SH-SY5Y (cell line): ENCODE data around the gene UAP1L1.

Experiments used
- GATA2 ChIP-seq: IDR thresholded peaks from 2 replicates; pipeline ENCODE4 v1.6.1; 2011; ENCODE audit warnings: mild to moderate bottlenecking, low read depth, low read length
- GATA3 ChIP-seq: IDR thresholded peaks from 2 replicates; pipeline ENCODE4 v1.6.1; 2011; ENCODE audit warnings: low read depth, mild to moderate bottlenecking, low read length, moderate library complexity

DNA sequence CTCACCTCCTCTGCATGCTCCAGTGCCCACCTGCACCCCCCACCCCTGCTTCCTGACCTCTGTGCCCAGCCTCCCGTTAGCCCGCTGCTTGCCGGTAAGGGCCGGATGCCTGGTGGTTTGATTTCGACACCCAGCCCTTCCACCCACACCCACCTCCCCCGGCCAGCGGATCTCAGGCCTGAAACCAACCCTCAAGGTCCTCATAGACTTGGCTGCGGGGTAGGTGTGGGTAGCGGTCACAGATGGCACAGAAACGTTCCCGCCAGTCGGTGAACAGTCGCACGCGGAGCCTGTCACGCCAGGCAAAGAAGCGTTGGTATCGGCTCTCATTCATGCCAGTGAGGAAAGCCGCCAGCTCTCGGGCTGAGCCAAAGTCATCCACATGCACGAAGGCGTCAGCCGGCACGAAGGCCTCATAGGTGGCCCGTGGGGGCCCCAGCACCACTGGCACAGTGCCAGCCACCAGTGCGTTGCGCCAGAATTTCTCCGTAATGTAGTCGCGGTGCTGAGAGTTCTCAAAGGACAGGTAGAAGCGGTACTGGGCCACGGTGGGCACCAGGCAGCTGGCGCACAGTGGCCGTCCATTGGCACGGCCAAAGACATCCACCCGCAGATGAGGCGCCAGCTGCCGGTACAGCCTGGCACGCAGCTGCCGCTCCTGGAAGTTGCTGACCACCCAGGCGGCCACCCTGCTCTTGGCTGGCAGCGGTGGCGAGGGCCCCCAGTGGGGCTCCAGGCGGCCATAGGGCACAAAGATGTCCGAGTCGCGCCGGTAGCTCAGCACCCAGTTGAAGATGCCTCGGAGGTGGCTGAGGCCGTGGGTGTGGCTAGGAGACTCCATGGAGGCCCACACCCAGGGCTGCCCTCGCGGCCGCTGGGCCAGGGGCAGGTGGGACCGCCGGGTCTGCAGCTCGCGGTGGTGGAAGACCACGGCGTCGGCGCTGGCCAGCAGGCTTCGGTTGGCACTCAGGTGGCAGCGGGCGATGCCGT, 46.5 kb upstream of the UAP1L1 start:
- TF ChIP-seq GATA2, result no peak
- no peak for TF ChIP-seq GATA3
